H1 (cell line): ENCODE data around the gene CPTP. TPM values are rescaled to one million over a fixed set of nuclear protein-coding genes. Genes with fewer than 3 reads are reported as not detected.
A peak's percentile ranks its signal among the peaks of the same experiment; 100 is the strongest.

ENCODE experiments used
- CTCF ChIA-PET: fragments of 300-600 bp; sonication (Branson Sonifier 250); formaldehyde crosslinking; loops from one replicate; lab custom pipeline; 2021; ENCODE audit not compliant: partially characterized antibody; lab: Charles Lee
- POLR2A ChIA-PET: fragments of 300-600 bp; sonication (Branson Sonifier 250); formaldehyde crosslinking; loops from one replicate; lab custom pipeline; 2021; ENCODE audit warnings: inconsistent platforms; ENCODE audit not compliant: partially characterized antibody; lab: Charles Lee
- DNase-seq, 2 experiments: peaks; one replicate each; pipeline versions ENCODE4 v3.0.0 to v3.0.0-alpha.2; 2010 to 2022; ENCODE audit warnings: low spot score in 2 of 2, low read depth in 1 of 2, mixed read lengths in 1 of 2
- FAIRE-seq: peaks from 2 replicates; lab custom pipeline; 2011; peaks lifted over from hg19 to GRCh38; lab: Jason Lieb, UNC
- H2AFZ ChIP-seq: 2 replicates; pipeline ENCODE4 v1.8.1; 2012; ENCODE audit warnings: low read length, inconsistent platforms
- H2AK5ac ChIP-seq: 2 replicates; pipeline ENCODE4 v1.6.1; 2013; ENCODE audit warnings: low read depth, low read length
- H2BK120ac ChIP-seq: replicated peaks from 2 replicates; pipeline ENCODE3; 2013; ENCODE audit warnings: low read depth, low read length, inconsistent platforms
- H2BK12ac ChIP-seq: 2 replicates; pipeline ENCODE4 v1.6.1; 2013; ENCODE audit warnings: low read depth, low read length
- H2BK15ac ChIP-seq: 2 replicates; pipeline ENCODE4 v1.6.1; 2013; ENCODE audit warnings: low read length
- H2BK20ac ChIP-seq: 2 replicates; pipeline ENCODE4 v1.6.1; 2013; ENCODE audit warnings: low read length
- H2BK5ac ChIP-seq: 2 replicates; pipeline ENCODE4 v1.6.1; 2013; ENCODE audit warnings: low read depth, low read length
- H3K14ac ChIP-seq: 2 replicates; pipeline ENCODE4 v1.6.1; 2013; ENCODE audit warnings: inconsistent platforms; ENCODE audit not compliant: insufficient read length
- H3K18ac ChIP-seq: 2 replicates; pipeline ENCODE4 v1.6.1; 2013; ENCODE audit warnings: low read length; ENCODE audit errors: extremely low read depth
- H3K23ac ChIP-seq: 2 replicates; pipeline ENCODE4 v1.6.1; 2013; ENCODE audit warnings: inconsistent platforms; ENCODE audit not compliant: insufficient read length
- H3K23me2 ChIP-seq: 2 replicates; pipeline ENCODE4 v1.6.1; 2013; ENCODE audit warnings: low read depth, low read length
- H3K27ac ChIP-seq: 2 replicates; pipeline ENCODE4 v1.6.1; 2011; ENCODE audit warnings: low read depth, low read length, inconsistent platforms
- H3K27me3 ChIP-seq, 4 experiments: replicated peaks in 1 of 4; 1 replicate in 1 of 4; 2 replicates in 3 of 4; pipeline versions ENCODE4 v1.6.1 to v1.8.1; 2011 to 2013; ENCODE audit warnings: low read length in 3 of 4, mild to moderate bottlenecking in 3 of 4, inconsistent platforms in 2 of 4, mixed read lengths in 2 of 4, moderate library complexity in 1 of 4; ENCODE audit not compliant: control insufficient read depth in 3 of 4, insufficient read depth in 3 of 4; ENCODE audit errors: extremely low read depth in 1 of 4
- H3K36me3 ChIP-seq, 4 experiments: 2 replicates each; pipeline versions ENCODE4 v1.6.1 to v1.8.1; 2011 to 2013; ENCODE audit warnings: mild to moderate bottlenecking in 4 of 4, low read length in 3 of 4, moderate library complexity in 2 of 4, control low read depth in 1 of 4, inconsistent platforms in 1 of 4; ENCODE audit not compliant: insufficient read depth in 4 of 4, control insufficient read depth in 2 of 4
- H3K4ac ChIP-seq: replicated peaks from 2 replicates; pipeline ENCODE3; 2013; ENCODE audit warnings: low read length, low read depth, mixed read lengths, inconsistent platforms; ENCODE audit not compliant: insufficient read length
- H3K4me1 ChIP-seq, 4 experiments: replicated peaks in 1 of 4; 1 replicate in 1 of 4; 2 replicates in 3 of 4; pipeline versions ENCODE4 v1.6.1 to v1.8.1; 2011 to 2013; ENCODE audit warnings: low read length in 3 of 4, inconsistent platforms in 2 of 4, mixed read lengths in 1 of 4; ENCODE audit not compliant: insufficient read depth in 4 of 4, control insufficient read depth in 3 of 4
- H3K4me2 ChIP-seq, 2 experiments: 2 replicates each; pipeline versions ENCODE4 v1.6.1 to v1.8.1; 2011 to 2013; ENCODE audit warnings: low read depth in 2 of 2, low read length in 2 of 2, control low read depth in 1 of 2, inconsistent platforms in 1 of 2, mild to moderate bottlenecking in 1 of 2; ENCODE audit not compliant: insufficient read depth in 1 of 2
- H3K4me3 ChIP-seq, 4 experiments: fragments of 200-600, 300-600 bp in 1 of 4; sonication (generic), shearing (Covaris generic), sonication (Bioruptor Twin) in 1 of 4; 2 replicates each; pipeline versions ENCODE4 v1.5.1 to v1.8.1; 2011 to 2016; ENCODE audit warnings: low read length in 4 of 4, low read depth in 3 of 4, control low read depth in 2 of 4, inconsistent platforms in 2 of 4, mild to moderate bottlenecking in 2 of 4, mixed read lengths in 1 of 4, moderate library complexity in 1 of 4; ENCODE audit not compliant: insufficient read depth in 2 of 4; ENCODE audit errors: extremely low read depth in 1 of 4
- H3K56ac ChIP-seq: replicated peaks from 2 replicates; pipeline ENCODE3; 2013; ENCODE audit warnings: low read depth, mild to moderate bottlenecking, mixed read lengths, low read length, inconsistent platforms; ENCODE audit not compliant: insufficient read length
- H3K79me1 ChIP-seq: 2 replicates; pipeline ENCODE4 v1.6.1; 2013; ENCODE audit warnings: low read depth, low read length, control low read depth
- H3K79me2 ChIP-seq, 2 experiments: 2 replicates each; pipeline versions ENCODE4 v1.6.1 to v1.8.1; 2012 to 2013; ENCODE audit warnings: low read length in 2 of 2, mild to moderate bottlenecking in 2 of 2, inconsistent platforms in 1 of 2; ENCODE audit not compliant: insufficient read depth in 2 of 2, control insufficient read depth in 1 of 2
- H3K9ac ChIP-seq, 4 experiments: replicated peaks in 1 of 4; 1 replicate in 1 of 4; 2 replicates in 3 of 4; pipeline versions ENCODE4 v1.6.1 to v1.8.1; 2011 to 2013; ENCODE audit warnings: low read depth in 3 of 4, low read length in 3 of 4, control low read depth in 2 of 4, mild to moderate bottlenecking in 2 of 4, moderate library complexity in 2 of 4, inconsistent platforms in 1 of 4; ENCODE audit errors: extremely low read depth in 1 of 4
- H3K9me3 ChIP-seq, 2 experiments: 2 replicates each; pipeline versions ENCODE4 v1.6.1 to v1.8.1; 2012 to 2013; ENCODE audit warnings: mild to moderate bottlenecking in 2 of 2, moderate library complexity in 2 of 2, control low read depth in 1 of 2, inconsistent platforms in 1 of 2, low read depth in 1 of 2, low read length in 1 of 2, mixed read lengths in 1 of 2; ENCODE audit not compliant: insufficient read depth in 2 of 2
- H4K20me1 ChIP-seq, 2 experiments: replicated peaks in 1 of 2; 2 replicates each; pipeline versions ENCODE3 to v1.8.1; 2011 to 2013; ENCODE audit warnings: inconsistent platforms in 2 of 2, low read length in 2 of 2, mild to moderate bottlenecking in 1 of 2; ENCODE audit not compliant: insufficient read depth in 2 of 2, control insufficient read depth in 1 of 2
- H4K5ac ChIP-seq: 2 replicates; pipeline ENCODE4 v1.6.1; 2013; ENCODE audit warnings: low read length, low read depth, mixed read lengths, inconsistent platforms; ENCODE audit not compliant: insufficient read length
- H4K8ac ChIP-seq: 2 replicates; pipeline ENCODE4 v1.8.0; 2013; ENCODE audit warnings: mild to moderate bottlenecking, moderate library complexity, low read length, inconsistent platforms; ENCODE audit not compliant: insufficient read depth; ENCODE audit errors: extremely low read depth
- H4K91ac ChIP-seq: replicated peaks from 2 replicates; pipeline ENCODE3; 2013; ENCODE audit warnings: low read length, mixed read lengths, inconsistent platforms; ENCODE audit not compliant: insufficient read length
- POLR2AphosphoS5 ChIP-seq: IDR thresholded peaks from 2 replicates; pipeline ENCODE4 v1.6.1; 2011; ENCODE audit warnings: low read depth, low read length
- TAF1 ChIP-seq: IDR thresholded peaks from 2 replicates; pipeline ENCODE4 v1.6.1; 2011; ENCODE audit warnings: mild to moderate bottlenecking, low read depth, low read length
- WGBS, 2 experiments: shearing (Covaris generic) in 1 of 2; methylation state at CpG; one replicate each; pipeline versions ENCODE4 v1.1.6 to v1.1.7; 2013 to 2015; ENCODE audit warnings: low lambda C conversion rate in 2 of 2, mixed read lengths in 2 of 2, inconsistent platforms in 1 of 2, low coverage in 1 of 2, missing lambda C conversion rate in 1 of 2; ENCODE audit not compliant: insufficient replicate concordance in 2 of 2, insufficient coverage in 1 of 2, insufficient read length in 1 of 2; ENCODE audit errors: extremely low coverage in 1 of 2, missing lambda C conversion rate in 1 of 2; 5-methylcytosine and 5-hydroxymethylcytosine counted together
- polyA plus RNA-seq, 7 experiments: library from polyadenylated mRNA; depleted of rRNA in 3 of 7; stranded (reverse) in 5 of 7; unstranded in 2 of 7; fragments of >200 nt in 5 of 7; fragments of 200-250 nt in 2 of 7; gene quantifications; 1 replicate in 5 of 7; 2 replicates in 1 of 7; 4 replicates in 1 of 7; pipeline versions ENCODE4 v1.2.1 to v1.2.3, GENCODE V29; 2011 to 2013; ENCODE audit warnings: missing spikeins in 2 of 7, mixed read lengths in 2 of 7
- total RNA-seq: library from RNA; stranded (reverse); fragmentation: NEBNext Ultra II Directional; extraction: Animal tissue kit (Norgen Biotek cat#: 25700); gene quantifications from 2 replicates; pipeline ENCODE4 v1.2.1, GENCODE V29; 2021

Gene CPTP
- total and polyA plus RNA-seq, 2 of the 8 experiments (the other 6 are each of a cell fraction or from before 2014, with no cell fraction given): 8.1 to 10.6 TPM

DNA sequence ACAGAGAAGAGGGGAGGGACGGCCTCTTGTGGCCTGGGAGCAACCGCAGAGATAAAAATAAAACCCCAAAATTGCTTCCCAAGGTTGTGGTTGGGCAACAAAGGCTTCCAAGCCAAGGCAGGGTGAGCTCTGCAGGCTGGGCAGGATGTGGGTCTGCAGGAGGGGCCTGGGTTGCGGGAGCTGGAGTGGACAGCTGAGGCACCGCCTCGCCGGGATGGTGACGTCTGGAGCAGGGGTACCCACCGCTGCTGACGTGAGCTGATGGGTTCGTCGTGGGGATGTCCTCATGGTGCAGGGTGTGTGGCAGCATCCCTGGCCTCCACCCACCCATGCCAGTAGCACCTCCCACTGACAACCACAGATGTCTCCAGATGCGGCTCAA, 46.8 kb downstream of the CPTP start:
- H3K4me2 ChIP-seq: no peak overlapping the region
- H2AFZ ChIP-seq: no peak overlapping the region
- H3K9me3 ChIP-seq: peaks cover 11 to 12% of the 10 kb centered on the region in 2 experiments; a peak in 3 of 4 replicates
- POLR2A ChIA-PET: interaction anchor here (0.6 to 33.4 kb wide), 10 partner anchors 9 to 948 kb away, joined by 3 to 719 read pairs (median 8); partner anchors contain the start of genes CCNL2, MRPL20 and MXRA8
- TF ChIP-seq POLR2AphosphoS5 (peak; percentile 60; the same call in 1 of the 2 replicates), TAF1 (no peak)
- TF ChIP-seq, all 59 proteins: peak for 1
- Histone ChIP-seq H3K4ac (no peak overlapping the region), H4K91ac (no peak overlapping the region), H3K27ac (no peak overlapping the region), H2AK5ac (no peak overlapping the region), H3K23ac (no peak overlapping the region), H4K20me1 (peaks cover 0 to 13% of the 10 kb centered on the region in 2 experiments), H3K4me3 (no peak overlapping the region), H2BK5ac (no peak overlapping the region), H3K36me3 (peaks cover 0 to 4% (median 0%) of the 10 kb centered on the region in 4 experiments; a peak in 1 of 8 replicates), H3K4me1 (peaks cover 0 to 12% (median 9%) of the 10 kb centered on the region in 4 experiments; a peak in 5 of 7 replicates), H3K9ac (no peak overlapping the region), H3K79me2 (peaks cover 5 to 17% of the 10 kb centered on the region in 2 experiments; a peak in 3 of 4 replicates), H3K27me3 (no peaks in the 10 kb centered on the region), H3K79me1 (peaks cover 3% of the 10 kb centered on the region; the same call in 1 of the 2 replicates), H3K18ac (no peak overlapping the region), H2BK120ac (no peak overlapping the region), H3K14ac (no peak overlapping the region), H4K5ac (no peak overlapping the region), H2BK20ac (no peak overlapping the region), H2BK12ac (no peak overlapping the region), H3K23me2 (peaks cover 19% of the 10 kb centered on the region; the same call in 1 of the 2 replicates), H3K56ac (no peak overlapping the region), H2BK15ac (no peak overlapping the region), H4K8ac (no peak overlapping the region)
- CTCF ChIA-PET: interaction anchor here (0.6 to 4.5 kb wide), 27 partner anchors 9 to 249 kb away, joined by 3 to 40 read pairs (median 4); partner anchors contain the start of genes CCNL2, DVL1 and MXRA8
- DNase-seq: no peak
- WGBS, 2 experiments: 90% methylated on average over 10 of the region's 12 CpGs; no CpG with 5 or more reads in 1 of the 2 experiments
- no peak for FAIRE-seq
